GM19372 (cell line): ENCODE data around the gene TMEM163.

ENCODE experiments used
- ATAC-seq: cut with Tn5 transposase; IDR thresholded peaks from one replicate; pipeline ENCODE4 v1.9.1; 2021; ENCODE audit warnings: mild to moderate bottlenecking, low read depth, moderate library complexity; ENCODE audit not compliant: unreplicated experiment

TMEM163 gene

DNA sequence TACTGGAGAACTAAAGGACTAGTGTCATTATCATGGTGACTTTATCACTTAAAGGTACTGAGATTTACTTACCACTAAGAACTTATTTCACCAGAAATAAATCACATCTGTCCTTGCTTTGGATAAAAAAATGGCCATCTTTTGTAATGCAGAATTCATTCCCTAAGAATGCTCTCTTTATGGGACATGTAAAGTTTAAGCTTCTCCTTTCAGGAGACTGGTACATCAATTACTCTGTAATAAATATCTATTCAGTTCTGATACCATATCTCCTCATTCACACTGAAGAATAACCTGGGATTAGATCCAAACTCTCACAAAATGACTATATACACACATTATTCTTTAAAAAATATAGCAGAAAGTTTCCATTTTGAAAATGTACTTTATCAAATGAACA lies 24.4 kb downstream of the TMEM163 start:
- ATAC-seq, result no peak

DNA sequence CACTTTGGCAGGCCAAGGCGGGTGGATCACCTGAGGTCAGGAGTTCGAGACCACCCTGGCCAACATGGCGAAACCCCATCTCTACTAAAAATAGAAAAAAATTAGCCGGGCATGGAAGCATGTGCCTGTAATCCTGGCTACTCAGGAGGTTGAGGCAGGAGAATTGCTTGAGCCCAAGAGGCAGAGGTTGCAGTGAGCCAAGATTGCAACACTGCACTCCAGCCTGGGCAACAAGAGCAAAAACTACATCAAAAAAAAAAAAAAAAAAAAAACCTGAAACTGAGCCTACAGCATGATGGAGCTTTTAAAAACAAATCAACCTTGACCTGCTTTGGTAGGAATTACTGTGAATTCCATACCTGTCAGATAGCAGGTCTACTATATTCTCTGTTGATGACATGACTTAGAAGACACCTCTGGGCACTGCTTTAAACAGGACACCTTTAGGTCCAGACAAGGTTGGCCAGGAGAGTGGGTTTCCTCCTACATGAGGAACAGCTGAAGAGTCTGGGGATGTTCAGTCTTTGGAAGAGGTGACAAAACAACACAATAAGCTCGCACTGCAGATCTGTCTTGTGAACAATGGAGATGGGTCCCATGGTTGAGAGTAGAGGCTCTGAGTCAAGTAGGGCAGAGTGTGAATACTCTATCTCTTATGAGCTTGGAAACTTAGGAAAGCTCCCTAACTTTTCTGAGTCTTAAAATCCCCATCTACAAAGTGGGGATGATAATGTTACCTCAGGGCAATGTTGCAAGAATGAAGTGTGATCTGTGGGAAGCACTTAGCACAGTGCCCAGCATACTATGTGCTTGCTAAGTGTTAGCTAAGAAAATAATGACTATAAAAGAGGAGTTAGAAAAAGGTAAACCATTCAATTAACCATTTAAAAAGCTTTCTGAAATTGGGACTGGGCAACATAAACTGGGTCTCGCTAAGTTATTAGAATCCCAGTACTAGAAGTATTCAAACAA lies 25.2 kb downstream of the TMEM163 start:
- no peak for ATAC-seq

DNA sequence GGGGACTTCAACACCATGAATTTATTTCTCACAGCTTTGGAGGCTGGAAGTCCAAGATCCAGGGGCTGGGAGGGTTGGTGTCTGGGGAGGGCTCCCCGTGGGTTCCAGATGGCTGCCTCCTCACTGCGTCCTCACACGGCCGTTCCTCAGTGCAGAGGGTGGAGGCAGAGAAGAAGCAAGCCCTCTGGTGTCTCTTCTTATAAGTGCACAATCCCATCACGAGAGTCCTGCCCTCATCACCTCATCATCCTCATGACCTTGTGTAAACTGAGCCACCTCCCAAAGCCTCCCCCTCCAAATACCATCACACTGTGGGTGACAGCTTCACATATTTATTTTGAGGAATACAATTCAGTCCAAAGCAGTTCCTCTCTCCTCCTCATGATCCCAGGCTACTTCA lies 26.3 kb downstream of the TMEM163 start:
- ATAC-seq, result no peak

- ATAC-seq, result no peak
Observed at GRCh38 chr2:134690629-134691215, 28.1 kb downstream of the TMEM163 start.

GRCh38 chr2:134689315-134689714 lies 29.5 kb downstream of the TMEM163 start:
- no peak for ATAC-seq

GRCh38 chr2:134685967-134686366 lies 32.8 kb downstream of the TMEM163 start:
- no peak for ATAC-seq

- no peak for ATAC-seq
Observed at GRCh38 chr2:134683561-134684112, 35.2 kb downstream of the TMEM163 start.

- ATAC-seq, result no peak
Observed at GRCh38 chr2:134682726-134683125, 36.1 kb downstream of the TMEM163 start.

GRCh38 chr2:134681201-134681600 lies 37.6 kb downstream of the TMEM163 start:
- no peak for ATAC-seq

GRCh38 chr2:134679745-134680144 lies 39.1 kb downstream of the TMEM163 start:
- no peak for ATAC-seq

DNA sequence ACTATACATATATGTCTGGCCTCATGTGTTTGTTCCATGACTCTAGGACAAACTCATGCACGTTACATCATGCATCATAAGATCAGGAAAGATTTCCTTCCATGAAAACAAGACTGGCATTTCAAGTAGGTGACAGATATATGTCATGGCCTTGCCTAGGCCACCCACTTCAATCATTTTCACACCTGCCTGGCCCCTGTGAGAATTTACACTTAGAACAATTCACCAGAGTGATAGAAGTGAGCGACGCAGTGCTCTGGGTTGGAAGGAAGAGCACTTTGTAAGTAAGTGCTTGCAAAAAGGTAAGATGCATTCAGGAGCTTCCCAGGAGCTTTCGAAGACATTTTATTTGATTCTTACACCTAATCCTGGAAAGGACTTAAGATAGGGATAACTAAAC lies 39.5 kb downstream of the TMEM163 start:
- no peak for ATAC-seq

DNA sequence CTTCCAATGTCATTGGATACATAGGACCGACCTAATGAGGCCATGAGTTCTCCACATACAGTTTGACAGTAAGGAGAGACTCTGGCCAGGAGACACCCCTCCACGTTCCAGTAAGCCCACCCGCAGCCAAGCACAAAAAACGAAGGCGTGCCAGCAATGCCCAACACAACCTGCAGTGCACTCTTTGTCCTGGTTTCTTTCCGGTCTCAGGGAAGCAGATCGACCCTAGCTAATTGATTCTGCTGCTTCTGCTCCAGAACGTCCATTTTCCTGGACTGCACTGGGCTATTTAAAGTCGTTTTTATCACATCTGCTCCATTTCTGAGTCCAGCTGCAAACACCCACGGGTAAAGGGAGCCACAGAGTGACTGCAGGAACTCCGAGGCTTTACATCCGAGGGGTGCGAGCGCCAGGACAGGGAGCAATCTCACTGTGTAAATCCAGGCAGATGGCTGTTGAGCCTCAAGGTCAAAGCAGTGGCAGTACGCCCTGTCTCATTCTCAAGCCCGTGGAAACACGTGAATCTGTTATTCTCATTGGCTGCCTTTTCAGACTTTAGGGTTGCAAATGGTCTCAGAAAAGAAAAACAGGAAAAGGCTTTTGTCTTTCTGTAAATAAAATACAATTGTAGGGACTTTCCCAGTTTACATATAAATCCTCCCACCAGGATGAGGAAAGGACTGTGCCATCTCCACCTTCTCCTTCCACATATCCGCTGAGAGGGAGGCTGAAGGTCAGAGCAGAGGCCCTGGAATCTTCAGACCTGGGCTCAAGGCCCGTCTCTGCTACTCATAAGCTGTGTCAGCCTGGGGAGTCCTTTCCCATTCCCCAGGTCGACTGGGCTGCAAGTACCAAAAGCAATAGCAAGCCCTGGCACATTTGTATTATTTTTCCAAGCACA lies 40.7 kb downstream of the TMEM163 start:
- no peak for ATAC-seq

GRCh38 chr2:134676960-134677359 lies 41.8 kb downstream of the TMEM163 start:
- no peak for ATAC-seq

- no peak for ATAC-seq
Observed at GRCh38 chr2:134675314-134675713, 43.5 kb downstream of the TMEM163 start.

DNA sequence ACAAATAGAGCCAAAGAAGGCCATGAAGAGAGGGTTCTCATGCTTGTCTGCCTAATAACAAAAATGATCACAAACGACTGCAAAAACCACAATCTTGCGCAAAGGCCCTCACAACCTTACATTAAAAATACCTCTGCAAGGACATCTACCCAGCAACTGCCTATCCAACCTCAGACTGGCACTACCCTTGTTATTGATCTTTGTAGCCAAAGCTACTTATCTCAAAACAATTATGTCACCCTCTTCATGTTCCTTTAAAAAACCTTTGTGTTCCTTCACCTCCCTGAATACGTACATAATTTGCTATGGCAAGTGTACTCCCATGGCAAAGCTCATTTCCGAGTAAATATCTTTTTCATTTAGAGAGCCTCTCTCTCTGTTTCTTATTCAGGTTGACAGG lies 44.1 kb downstream of the TMEM163 start:
- no peak for ATAC-seq

- no peak for ATAC-seq
Observed at GRCh38 chr2:134671513-134671912, 47.3 kb downstream of the TMEM163 start.

DNA sequence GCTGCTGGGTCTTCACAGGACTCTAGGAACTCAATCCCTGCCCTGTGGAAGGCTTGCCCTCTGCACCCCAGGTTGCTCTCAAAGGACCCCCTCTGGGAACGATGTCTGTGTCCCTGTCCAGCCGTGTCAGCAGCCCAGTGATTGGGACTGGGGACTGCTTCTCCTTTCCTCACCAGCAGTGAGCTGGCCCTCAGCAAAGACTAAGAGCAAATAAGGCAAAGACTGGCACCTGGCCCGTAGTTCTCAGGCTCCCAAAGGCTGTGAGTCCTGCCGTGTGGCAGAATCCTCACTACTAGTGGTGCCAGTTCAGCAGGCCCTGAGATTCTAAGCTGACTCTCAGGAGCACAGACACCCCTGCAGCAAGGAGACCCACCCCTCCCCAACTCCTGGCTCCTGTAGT lies 47.8 kb downstream of the TMEM163 start:
- ATAC-seq, result no peak

GRCh38 chr2:134669731-134670669 lies 48.8 kb downstream of the TMEM163 start:
- ATAC-seq, result no peak

DNA sequence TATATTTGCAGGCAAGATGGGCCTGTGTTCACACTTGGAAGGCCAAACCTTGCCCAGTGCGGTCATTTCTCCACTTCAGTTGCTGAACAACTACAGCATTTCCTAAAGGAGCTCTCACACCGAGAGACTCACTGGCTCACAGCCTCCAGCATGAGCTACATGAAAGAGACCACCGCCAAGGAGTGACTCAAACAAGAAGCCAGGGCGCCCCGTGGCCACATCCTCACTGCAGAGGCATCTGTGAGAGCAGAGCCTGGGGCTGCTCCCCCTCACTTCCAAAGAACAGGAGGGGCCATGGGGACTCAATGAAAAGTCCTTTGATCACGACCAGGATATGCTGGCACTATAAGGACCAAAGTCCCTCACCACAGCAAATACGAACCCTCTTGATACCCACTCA lies 50.0 kb downstream of the TMEM163 start:
- no peak for ATAC-seq

- ATAC-seq, result no peak
Observed at GRCh38 chr2:134667541-134667940, 51.3 kb downstream of the TMEM163 start.
